GM23338 (cell line): ENCODE data around the gene OPN1SW. TPM values are rescaled to one million over a fixed set of nuclear protein-coding genes. Genes with fewer than 3 reads are reported as not detected.

Experiments
- ATAC-seq: fragments of 200-7000 bp; cut with Tn5 transposase; 3 replicates; pipeline ENCODE4 v1.9.1; 2020
- DNase-seq: peaks from one replicate; pipeline ENCODE4 v3.0.0-alpha.2; 2015; ENCODE audit warnings: low spot score
- H2AFZ ChIP-seq: fragments of 200-600 bp; sonication (generic); 2 replicates; pipeline ENCODE4 v1.8.0; 2016; ENCODE audit warnings: antibody characterized with exemption, mild to moderate bottlenecking, moderate library complexity
- H3F3A ChIP-seq: fragments of 200-600 bp; sonication (generic); replicated peaks from 2 replicates; pipeline ENCODE4 v1.8.0; 2017; ENCODE audit warnings: antibody characterized with exemption, mixed run types, low read depth
- H3K27ac ChIP-seq: fragments of 200-600 bp; sonication (generic); 2 replicates; pipeline ENCODE4 v1.6.1; 2016; ENCODE audit warnings: low read depth
- H3K27me3 ChIP-seq: fragments of 200-600 bp; sonication (generic); 2 replicates; pipeline ENCODE4 v1.8.0; 2016; ENCODE audit warnings: mild to moderate bottlenecking, mixed run types, moderate library complexity; ENCODE audit not compliant: insufficient read depth
- H3K36me3 ChIP-seq: fragments of 200-600 bp; sonication (generic); 2 replicates; pipeline ENCODE4 v1.8.0; 2016; ENCODE audit warnings: mild to moderate bottlenecking; ENCODE audit not compliant: insufficient read depth
- H3K4me1 ChIP-seq: fragments of 200-600 bp; sonication (generic); 2 replicates; pipeline ENCODE4 v1.8.0; 2016; ENCODE audit warnings: mild to moderate bottlenecking, moderate library complexity; ENCODE audit not compliant: insufficient read depth
- H3K4me2 ChIP-seq: fragments of 200-600 bp; sonication (generic); 2 replicates; pipeline ENCODE4 v1.7.1; 2017; ENCODE audit warnings: mixed run types
- H3K4me3 ChIP-seq: fragments of 200-600 bp; sonication (generic); 2 replicates; pipeline ENCODE4 v1.6.1; 2016; ENCODE audit warnings: mixed run types
- H3K79me2 ChIP-seq: fragments of 200-600 bp; sonication (generic); replicated peaks from 2 replicates; pipeline ENCODE4 v1.8.0; 2017; ENCODE audit warnings: mild to moderate bottlenecking; ENCODE audit not compliant: insufficient read depth
- H3K9me2 ChIP-seq: fragments of 200-600 bp; sonication (generic); 2 replicates; pipeline ENCODE4 v1.8.0; 2017; ENCODE audit not compliant: insufficient read depth
- H4K20me1 ChIP-seq: fragments of 200-600 bp; sonication (generic); replicated peaks from 2 replicates; pipeline ENCODE4 v1.8.0; 2017; ENCODE audit warnings: mild to moderate bottlenecking; ENCODE audit not compliant: insufficient read depth
- H3K27ac Mint-ChIP-seq: 2 replicates; pipeline ENCODE4 v1.8.0; 2020; ENCODE audit warnings: inconsistent platforms, mild to moderate bottlenecking, moderate library complexity, mixed read lengths
- H3K27me3 Mint-ChIP-seq: 3 replicates; pipeline ENCODE4 v1.8.0; 2022; ENCODE audit warnings: low read depth, mild to moderate bottlenecking, moderate library complexity, mixed read lengths, inconsistent platforms; ENCODE audit not compliant: insufficient read depth, poor library complexity
- H3K36me3 Mint-ChIP-seq: 3 replicates; pipeline ENCODE4 v1.8.0; 2021; ENCODE audit warnings: low read depth, mild to moderate bottlenecking, inconsistent platforms, moderate library complexity, mixed read lengths
- H3K4me1 Mint-ChIP-seq: 3 replicates; pipeline ENCODE4 v1.8.0; 2020; ENCODE audit warnings: mild to moderate bottlenecking, inconsistent platforms, mixed read lengths
- H3K4me3 Mint-ChIP-seq: 3 replicates; pipeline ENCODE4 v1.8.0; 2021; ENCODE audit warnings: moderate library complexity, mild to moderate bottlenecking, inconsistent platforms, mixed read lengths
- H3K9me3 Mint-ChIP-seq: 3 replicates; pipeline ENCODE4 v1.8.0; 2020; ENCODE audit warnings: moderate library complexity, mild to moderate bottlenecking, inconsistent platforms, mixed read lengths
- CTCF ChIP-seq, 2 experiments: fragments of 200-600 bp in 1 of 2; sonication (generic) in 1 of 2; conservative IDR thresholded peaks; 2 replicates each; pipeline versions ENCODE4 v1.5.1 to v1.6.1; 2016 to 2017; ENCODE audit warnings: antibody characterized with exemption in 2 of 2, low read depth in 2 of 2, mild to moderate bottlenecking in 2 of 2, moderate library complexity in 1 of 2
- ETS1 ChIP-seq: IDR thresholded peaks from 2 replicates; pipeline ENCODE4 v1.6.1; 2016; ENCODE audit warnings: antibody characterized with exemption
- JUNB ChIP-seq: IDR thresholded peaks from one replicate; pipeline ENCODE4 v1.6.1; 2016; ENCODE audit warnings: antibody characterized with exemption; ENCODE audit not compliant: unreplicated experiment
- POLR2AphosphoS5 ChIP-seq: IDR thresholded peaks from 2 replicates; pipeline ENCODE4 v1.6.1; 2016; ENCODE audit warnings: antibody characterized with exemption, low read depth
- STAT1 ChIP-seq: IDR thresholded peaks from one replicate; pipeline ENCODE4 v1.6.1; 2016; ENCODE audit warnings: antibody characterized with exemption; ENCODE audit not compliant: unreplicated experiment
- ZNF114 ChIP-seq: fragments of 250-450 bp; sonication (Bioruptor Pico); IDR thresholded peaks from 2 replicates; pipeline ENCODE4 v1.5.0; 2020; ENCODE audit warnings: mild to moderate bottlenecking, moderate library complexity
- ZNF331 ChIP-seq: fragments of 250-450 bp; sonication (Bioruptor Pico); IDR thresholded peaks from 2 replicates; pipeline ENCODE4 v1.5.0; 2020; ENCODE audit warnings: low read depth, mild to moderate bottlenecking, moderate library complexity
- ZNF462 ChIP-seq: fragments of 250-450 bp; sonication (Bioruptor Pico); IDR thresholded peaks from 2 replicates; pipeline ENCODE4 v1.5.0; 2020; ENCODE audit warnings: mild to moderate bottlenecking, moderate library complexity
- polyA plus RNA-seq: library from polyadenylated mRNA; unstranded; fragments of >200 nt; fragmentation: Nextera tagmentation; extraction: Ambion mirVana; gene quantifications from 2 replicates; pipeline ENCODE4 v1.2.1, GENCODE V29; 2016
- total RNA-seq: library from RNA; depleted of rRNA; stranded (reverse); fragments of >200 nt; shearing (Covaris generic); gene quantifications from 2 replicates; pipeline ENCODE4 v1.2.3, GENCODE V29; 2014

OPN1SW gene
- total and polyA plus RNA-seq, 2 experiments from 2014 or later: 0.50 TPM; not detected in 1

GRCh38 chr7:128800567-128800966 lies 25.0 kb upstream of the OPN1SW start:
- H3K4me3 Mint-ChIP-seq: no peak overlapping the region
- Histone ChIP-seq H3K4me3 (no peak overlapping the region), H3K9me2 (no peaks in the 10 kb centered on the region), H3K27ac (no peak overlapping the region), H3K79me2 (no peaks in the 10 kb centered on the region), H3K4me2 (no peak overlapping the region), H3K36me3 (peaks cover 28% of the 10 kb centered on the region; the same call in 1 of the 2 replicates), H3K4me1 (no peaks in the 10 kb centered on the region; the same call in 1 of the 2 replicates), H3K27me3 (no peaks in the 10 kb centered on the region), H3F3A (peaks cover 6% of the 10 kb centered on the region; the same call in 1 of the 2 replicates), H2AFZ (no peak overlapping the region), H4K20me1 (peaks cover 4% of the 10 kb centered on the region; the same call in 1 of the 2 replicates)
- no peaks in the 10 kb centered on the region for H3K27me3 Mint-ChIP-seq
- H3K4me1 Mint-ChIP-seq: peaks cover 22% of the 10 kb centered on the region
- no peaks in the 10 kb centered on the region for H3K9me3 Mint-ChIP-seq
- TF ChIP-seq CTCF (conservative IDR thresholded peaks at IDR 0.05; ENCODE audit: low read depth in 2 of 2) (no peak), STAT1 (no peak), POLR2AphosphoS5 (no peak), JUNB (no peak), ZNF114 (CRISPR knock-in tag) (no peak), ZNF462 (CRISPR knock-in tag) (no peak), ETS1 (no peak), ZNF331 (CRISPR knock-in tag) (no peak)
- ATAC-seq: no peak
- no peak for DNase-seq
- H3K27ac Mint-ChIP-seq: no peak overlapping the region
- peaks cover 46% of the 10 kb centered on the region for H3K36me3 Mint-ChIP-seq
